GM18868 (cell line): ENCODE results near the gene NETO2.
"Not testable (repeated sequence)": the region's sequence is repeated elsewhere in the genome, so short reads cannot be mapped to it uniquely, and the experiment has no call there.

ENCODE experiments used
- ATAC-seq: cut with Tn5 transposase; IDR thresholded peaks from one replicate; pipeline ENCODE4 v1.9.1; 2021; ENCODE audit warnings: mild to moderate bottlenecking, moderate library complexity; ENCODE audit not compliant: unreplicated experiment

Gene NETO2

GRCh38 chr16:47067203-47067602 lies 76.5 kb downstream of the NETO2 start:
- ATAC-seq, result no peak

- no peak for ATAC-seq
Observed at GRCh38 chr16:47065766-47066688, 77.7 kb downstream of the NETO2 start.

- ATAC-seq, result no peak
Observed at GRCh38 chr16:47064775-47065174, 79.0 kb downstream of the NETO2 start.

GRCh38 chr16:47063011-47063724 lies 80.6 kb downstream of the NETO2 start:
- no peak for ATAC-seq

- ATAC-seq, result no peak
Observed at GRCh38 chr16:47061204-47061603, 82.5 kb downstream of the NETO2 start.

- no peak for ATAC-seq
Observed at GRCh38 chr16:47060596-47060995, 83.1 kb downstream of the NETO2 start.

- ATAC-seq, result no peak
Observed at GRCh38 chr16:47059991-47060390, 83.8 kb downstream of the NETO2 start.

GRCh38 chr16:47059130-47059529 lies 84.6 kb downstream of the NETO2 start:
- ATAC-seq, result not testable (repeated sequence)

- ATAC-seq, result no peak
Observed at GRCh38 chr16:47058295-47059086, 85.3 kb downstream of the NETO2 start.

- ATAC-seq, result no peak
Observed at GRCh38 chr16:47057630-47057993, 86.1 kb downstream of the NETO2 start.

- no peak for ATAC-seq
Observed at GRCh38 chr16:47056688-47057629, 86.8 kb downstream of the NETO2 start.

GRCh38 chr16:47056061-47056460 lies 87.7 kb downstream of the NETO2 start:
- not testable (repeated sequence) for ATAC-seq

- no peak for ATAC-seq
Observed at GRCh38 chr16:47055136-47055885, 88.4 kb downstream of the NETO2 start.

GRCh38 chr16:47054306-47054705 lies 89.4 kb downstream of the NETO2 start:
- ATAC-seq, result no peak

GRCh38 chr16:47053895-47054294 lies 89.8 kb downstream of the NETO2 start:
- ATAC-seq, result no peak

GRCh38 chr16:47052666-47053640 lies 90.8 kb downstream of the NETO2 start:
- ATAC-seq, result no peak

GRCh38 chr16:47051031-47051430 lies 92.7 kb downstream of the NETO2 start:
- ATAC-seq, result no peak

GRCh38 chr16:47049901-47050583 lies 93.7 kb downstream of the NETO2 start:
- no peak for ATAC-seq
